ENCODE data around the gene SPATA32.

The SPATA32 gene, protein sequence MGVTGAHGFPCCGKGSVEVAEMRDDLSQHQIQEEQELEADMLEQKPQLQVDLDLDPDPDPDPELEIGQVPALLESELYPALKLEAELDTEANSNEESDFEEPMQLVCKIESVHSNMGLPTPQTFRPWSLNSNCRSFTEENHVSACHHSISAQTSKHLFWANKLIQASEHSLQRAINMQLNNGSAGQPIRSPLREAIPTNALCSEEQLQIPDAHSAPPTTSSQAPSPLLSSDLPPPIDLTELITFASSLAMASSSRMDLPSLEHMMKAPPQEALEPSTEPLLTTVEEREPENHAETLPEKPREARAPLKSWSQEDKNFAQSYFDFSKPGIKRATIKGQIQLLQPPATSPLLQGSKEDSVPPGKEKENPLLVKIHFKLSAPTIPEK

DNA sequence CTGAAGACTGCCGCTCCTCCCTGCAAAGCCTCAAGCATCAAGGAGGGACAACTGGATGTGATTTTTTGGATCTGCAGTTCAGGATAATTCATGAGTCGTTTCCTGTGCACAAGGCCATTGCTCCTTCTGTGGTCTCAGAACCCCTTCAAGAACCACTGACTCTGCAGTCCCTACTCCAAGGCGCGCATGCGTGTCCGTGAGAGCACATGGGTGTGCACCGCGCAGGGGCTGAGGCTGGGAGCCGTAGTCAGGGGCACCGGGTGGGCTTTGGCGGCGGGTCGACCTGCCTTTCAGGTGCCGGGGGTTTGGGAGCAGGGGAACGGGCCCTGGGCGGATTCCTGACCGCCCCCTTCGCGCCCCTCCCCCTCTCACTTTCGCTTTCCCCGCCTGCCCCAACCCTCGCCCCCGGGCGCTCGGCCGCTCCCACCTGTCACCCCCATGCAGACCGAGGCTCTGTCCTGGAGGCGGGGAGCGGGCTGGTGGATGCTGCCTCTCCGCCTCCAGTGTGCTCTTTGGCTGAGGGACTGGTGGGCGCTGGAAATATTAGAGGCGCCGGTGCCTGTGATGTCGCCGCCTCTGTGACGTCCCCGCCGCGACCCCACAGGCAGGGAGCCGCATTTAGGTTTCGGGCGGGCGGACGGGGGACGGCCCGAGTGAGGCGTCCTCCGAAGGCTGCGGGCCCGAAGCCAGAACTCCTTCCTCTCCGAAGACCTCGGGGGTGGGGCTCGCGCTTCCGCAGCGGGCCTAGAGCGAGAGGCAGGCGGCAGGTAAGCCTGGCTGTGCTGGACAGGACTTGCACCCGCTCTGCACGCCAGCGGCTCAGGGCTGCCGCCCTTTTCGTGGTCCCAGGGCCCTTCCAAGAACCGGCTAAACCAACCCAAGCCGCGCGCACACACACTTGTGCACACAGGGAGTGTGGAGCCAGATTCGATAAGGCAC, at the start of gene SPATA32:
SPATA32 (minus strand) TSS at position 518 of the 939 bp plus-strand sequence; CDS start at position 440, 78 bp downstream.
- DNase-seq (ENCODE audit: low spot score) = peak; percentile 89
- in situ Hi-C loops (cut with MboI; ENCODE audit: low sequenced_read_pairs, unreplicated experiment) = no loop called here
- TF ChIP-seq, protein P1, sequence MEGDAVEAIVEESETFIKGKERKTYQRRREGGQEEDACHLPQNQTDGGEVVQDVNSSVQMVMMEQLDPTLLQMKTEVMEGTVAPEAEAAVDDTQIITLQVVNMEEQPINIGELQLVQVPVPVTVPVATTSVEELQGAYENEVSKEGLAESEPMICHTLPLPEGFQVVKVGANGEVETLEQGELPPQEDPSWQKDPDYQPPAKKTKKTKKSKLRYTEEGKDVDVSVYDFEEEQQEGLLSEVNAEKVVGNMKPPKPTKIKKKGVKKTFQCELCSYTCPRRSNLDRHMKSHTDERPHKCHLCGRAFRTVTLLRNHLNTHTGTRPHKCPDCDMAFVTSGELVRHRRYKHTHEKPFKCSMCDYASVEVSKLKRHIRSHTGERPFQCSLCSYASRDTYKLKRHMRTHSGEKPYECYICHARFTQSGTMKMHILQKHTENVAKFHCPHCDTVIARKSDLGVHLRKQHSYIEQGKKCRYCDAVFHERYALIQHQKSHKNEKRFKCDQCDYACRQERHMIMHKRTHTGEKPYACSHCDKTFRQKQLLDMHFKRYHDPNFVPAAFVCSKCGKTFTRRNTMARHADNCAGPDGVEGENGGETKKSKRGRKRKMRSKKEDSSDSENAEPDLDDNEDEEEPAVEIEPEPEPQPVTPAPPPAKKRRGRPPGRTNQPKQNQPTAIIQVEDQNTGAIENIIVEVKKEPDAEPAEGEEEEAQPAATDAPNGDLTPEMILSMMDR (IDR thresholded peaks at IDR 0.05; ENCODE audit: borderline replicate concordance, control extremely low read depth, extremely low read depth, insufficient read depth, missing control alignments) = no peak

DNA sequence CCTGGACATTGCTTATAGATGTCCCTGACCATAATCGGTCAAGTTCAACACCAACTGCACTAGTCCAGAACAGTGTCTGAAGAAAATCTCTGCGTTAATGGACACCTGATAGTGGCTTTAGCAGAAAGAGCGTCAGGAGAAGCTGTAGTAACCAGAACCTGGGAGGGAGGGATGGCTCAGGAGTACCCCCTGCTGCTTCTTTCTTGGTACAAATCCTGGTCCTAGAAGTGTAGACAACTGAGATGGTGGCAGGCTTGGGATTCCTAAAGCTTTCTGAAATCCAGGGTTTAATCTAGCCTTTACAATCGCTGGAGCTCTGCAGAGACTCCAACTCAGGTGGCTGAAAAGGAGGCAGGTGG, 49.5 kb upstream of the SPATA32 start:
- TF ChIP-seq, protein P1 (IDR thresholded peaks at IDR 0.05; ENCODE audit: borderline replicate concordance, control extremely low read depth, extremely low read depth, insufficient read depth, missing control alignments) = no peak
- no peak for DNase-seq (ENCODE audit: low spot score)
- in situ Hi-C loops (cut with MboI; ENCODE audit: low sequenced_read_pairs, unreplicated experiment) = no loop called here

DNA sequence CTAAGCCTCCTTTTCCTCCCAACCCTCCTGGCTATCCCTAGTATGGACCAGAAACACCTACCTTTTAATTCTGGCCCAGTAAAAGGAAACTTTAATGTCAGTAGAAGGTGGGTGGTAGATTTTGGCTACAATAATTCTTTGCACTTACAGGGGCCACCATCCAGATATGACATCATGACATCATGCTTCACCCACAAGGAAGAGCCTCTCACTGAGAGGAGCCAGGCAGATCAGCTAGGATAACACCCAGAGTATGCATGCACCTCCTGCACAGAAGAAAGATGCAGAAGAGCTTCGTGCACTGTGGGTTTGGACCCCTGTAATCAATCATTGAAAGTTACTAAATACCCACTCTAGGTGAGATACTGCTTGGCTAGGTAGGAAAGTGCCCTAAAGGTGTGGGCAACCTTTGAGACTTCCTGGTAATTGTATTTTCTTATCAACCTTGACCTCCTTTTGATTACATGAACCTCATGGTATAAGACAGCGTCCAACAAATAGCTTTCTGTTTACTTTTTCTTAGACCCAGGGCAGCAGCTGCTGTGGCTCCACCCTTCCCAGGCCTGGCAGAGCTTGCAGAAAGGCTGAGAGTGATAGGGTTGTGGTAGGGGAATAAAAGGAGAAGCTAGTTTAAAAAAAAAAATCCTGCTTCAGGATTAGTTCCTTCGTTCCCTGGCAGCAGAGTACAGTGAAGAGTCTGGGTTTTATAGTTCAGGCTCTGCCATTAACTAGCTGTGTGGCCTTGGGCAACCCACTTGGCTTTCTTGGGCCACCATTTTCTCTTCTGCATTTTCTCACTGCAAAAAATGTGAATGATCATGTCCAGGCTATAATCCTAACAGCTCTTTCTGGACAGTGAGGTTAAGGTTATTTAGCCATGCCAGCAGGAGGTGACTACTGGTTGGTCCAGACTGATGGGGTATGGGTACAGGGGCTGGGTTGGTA, 48.8 kb upstream of the SPATA32 start:
- in situ Hi-C loops (cut with MboI; ENCODE audit: low sequenced_read_pairs, unreplicated experiment) = no loop called here
- DNase-seq (ENCODE audit: low spot score) = no peak
- TF ChIP-seq, protein P1 (IDR thresholded peaks at IDR 0.05; ENCODE audit: borderline replicate concordance, control extremely low read depth, extremely low read depth, insufficient read depth, missing control alignments) = no peak

DNA sequence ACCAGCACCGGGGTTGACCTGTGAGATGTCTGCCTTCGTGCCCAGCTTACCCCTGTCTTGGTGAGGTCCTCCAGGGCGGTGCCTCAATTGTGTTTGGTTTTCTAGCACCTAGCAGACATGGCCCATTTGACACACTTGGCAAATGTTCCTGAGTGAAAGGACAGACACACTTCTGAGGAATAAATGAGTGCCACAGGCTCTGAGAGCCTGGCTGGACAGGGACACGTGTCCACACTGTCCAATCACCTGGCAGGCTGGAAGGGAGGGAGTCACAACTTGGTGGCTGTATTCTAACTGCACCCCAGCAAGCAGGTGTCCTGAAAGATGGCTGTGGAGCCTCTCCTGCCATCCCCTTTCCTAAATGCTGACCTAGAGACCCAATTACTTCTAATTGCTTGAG, 47.5 kb upstream of the SPATA32 start:
- in situ Hi-C loops (cut with MboI; ENCODE audit: low sequenced_read_pairs, unreplicated experiment) = no loop called here
- no peak for DNase-seq (ENCODE audit: low spot score)
- TF ChIP-seq, protein P1 (IDR thresholded peaks at IDR 0.05; ENCODE audit: borderline replicate concordance, control extremely low read depth, extremely low read depth, insufficient read depth, missing control alignments) = no peak

DNA sequence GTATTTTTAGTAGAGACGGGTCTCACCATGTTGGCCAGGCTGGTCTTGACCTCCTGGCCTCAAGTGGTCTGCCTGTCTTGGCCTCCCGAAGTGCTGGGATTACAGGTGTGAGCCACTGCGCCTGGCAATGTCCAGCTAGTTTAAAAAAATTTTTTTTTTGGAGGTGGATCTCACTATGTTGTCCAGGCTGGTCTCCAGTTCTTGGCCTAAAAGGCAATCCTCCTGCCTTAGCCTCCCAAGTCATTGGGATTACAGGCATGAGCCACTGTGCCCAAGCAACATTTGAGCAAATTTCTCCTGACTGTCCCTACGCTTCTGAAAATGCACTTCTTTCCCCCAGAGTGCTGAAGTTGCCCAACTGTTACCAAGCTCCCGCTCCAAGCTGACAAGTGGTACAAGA, 46.9 kb upstream of the SPATA32 start:
- in situ Hi-C loops (cut with MboI; ENCODE audit: low sequenced_read_pairs, unreplicated experiment) = no loop called here
- DNase-seq (ENCODE audit: low spot score) = no peak
- TF ChIP-seq, protein P1 (IDR thresholded peaks at IDR 0.05; ENCODE audit: borderline replicate concordance, control extremely low read depth, extremely low read depth, insufficient read depth, missing control alignments) = no peak

DNA sequence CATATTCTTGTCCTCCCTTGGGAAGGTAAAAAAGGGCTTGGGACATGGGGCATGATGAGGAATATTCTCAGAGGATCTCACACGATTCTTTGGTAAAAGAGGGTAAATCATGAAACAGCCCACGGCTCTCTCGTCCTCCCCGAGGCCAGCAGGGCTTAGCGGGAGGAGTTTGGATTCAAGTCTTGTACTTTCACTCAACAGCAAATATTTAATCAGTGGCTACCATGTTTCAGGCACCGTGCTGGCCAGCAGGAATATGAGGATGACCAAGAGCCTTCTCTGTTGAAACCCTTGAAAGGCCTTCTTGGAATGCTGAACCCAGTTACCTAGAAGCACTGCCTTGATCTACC, 46.1 kb upstream of the SPATA32 start:
- DNase-seq (ENCODE audit: low spot score) = no peak
- TF ChIP-seq, protein P1 (IDR thresholded peaks at IDR 0.05; ENCODE audit: borderline replicate concordance, control extremely low read depth, extremely low read depth, insufficient read depth, missing control alignments) = no peak
- in situ Hi-C loops (cut with MboI; ENCODE audit: low sequenced_read_pairs, unreplicated experiment) = no loop called here

Measured in GM13976 (cell line).